BJ (cell line): ENCODE results near the gene KIFAP3. TPM values are rescaled to one million over a fixed set of nuclear protein-coding genes. Genes with fewer than 3 reads are reported as not detected.
"Not testable (repeated sequence)": the region's sequence is repeated elsewhere in the genome, so short reads cannot be mapped to it uniquely, and the experiment has no call there.

Source experiments
- CTCF ChIA-PET: fragments of 350-600 bp; formaldehyde crosslinking; extraction: SDS; loops from one replicate; lab custom pipeline; 2021; ENCODE audit warnings: antibody characterized with exemption, inconsistent platforms; lab: Yijun Ruan, JAX
- POLR2A ChIA-PET: fragments of 300-600 bp; sonication (Branson Sonifier 250); formaldehyde crosslinking; extraction: SDS; loops from one replicate; lab custom pipeline; 2021; ENCODE audit warnings: antibody characterized with exemption; lab: Charles Lee
- DNase-seq: peaks from one replicate; pipeline ENCODE4 v3.0.0-alpha.2; 2011; ENCODE audit warnings: low read depth
- H3K27me3 ChIP-seq: 2 replicates; pipeline ENCODE4 v1.6.0; 2011; ENCODE audit warnings: low read length; ENCODE audit not compliant: control insufficient read depth, insufficient read depth
- H3K36me3 ChIP-seq: 2 replicates; pipeline ENCODE4 v1.5.1; 2011; ENCODE audit warnings: low read length; ENCODE audit not compliant: control insufficient read depth, insufficient read depth
- H3K4me3 ChIP-seq: 2 replicates; pipeline ENCODE4 v1.5.1; 2011; ENCODE audit warnings: low read depth, mild to moderate bottlenecking, control low read depth, low read length
- CTCF ChIP-seq: IDR thresholded peaks from 2 replicates; pipeline ENCODE4 v1.5.1; 2011; ENCODE audit warnings: low read depth, mild to moderate bottlenecking, control low read depth, inconsistent platforms, low read length, moderate library complexity; ENCODE audit not compliant: insufficient read depth
- polyA plus RNA-seq: library from polyadenylated mRNA; depleted of rRNA; stranded (reverse); fragments of >200 nt; gene quantifications from 2 replicates; pipeline ENCODE4 v1.2.3, GENCODE V29; 2011

KIFAP3 gene
- polyA plus RNA-seq, 1 experiment: 6.1 TPM

GRCh38 chr1:170096806-170097340 is 22.4 kb upstream of the KIFAP3 start:
- H3K36me3 ChIP-seq: no peaks in the 10 kb centered on the region
- no peak overlapping the region for H3K4me3 ChIP-seq
- no peaks in the 10 kb centered on the region for H3K27me3 ChIP-seq
- no peak for DNase-seq
- CTCF ChIA-PET: interaction anchor here (1.6 kb wide), 1 partner anchor 28 kb away, joined by 3 read pairs; no protein-coding TSS in a partner anchor
- POLR2A ChIA-PET: no interaction called here
- no peak for TF ChIP-seq CTCF

GRCh38 chr1:170095976-170096748 is 21.7 kb upstream of the KIFAP3 start:
- DNase-seq: no peak

GRCh38 chr1:170094697-170095616 is 20.5 kb upstream of the KIFAP3 start:
- H3K4me3 ChIP-seq, CTCF ChIA-PET, H3K36me3 ChIP-seq, DNase-seq, H3K27me3 ChIP-seq: not testable (repeated sequence)
- POLR2A ChIA-PET: interaction anchor here (0.7 kb wide), 1 partner anchor 29 kb away, joined by 3 read pairs; no protein-coding TSS in a partner anchor

More at GRCh38 chr1:170095976-170096748, 21.7 kb upstream of the KIFAP3 start:
- CTCF ChIA-PET: interaction anchor here (1.6 kb wide), 1 partner anchor 28 kb away, joined by 3 read pairs; no protein-coding TSS in a partner anchor
- no peaks in the 10 kb centered on the region for H3K27me3 ChIP-seq
- POLR2A ChIA-PET: interaction anchor here (0.7 kb wide), 1 partner anchor 28 kb away, joined by 3 read pairs; no protein-coding TSS in a partner anchor
- no peak overlapping the region for H3K4me3 ChIP-seq
- H3K36me3 ChIP-seq: no peaks in the 10 kb centered on the region
- no peak for TF ChIP-seq CTCF

GRCh38 chr1:170086399-170087032 is 12.0 kb upstream of the KIFAP3 start:
- CTCF ChIA-PET: interaction anchor here (1.7 kb wide), 1 partner anchor 12 kb away, joined by 6 read pairs; the partner anchor contains the start of gene KIFAP3
- no peak for DNase-seq

More at GRCh38 chr1:170086399-170087032, 12.0 kb upstream of the KIFAP3 start:
- POLR2A ChIA-PET: no interaction called here
- no peak overlapping the region for H3K4me3 ChIP-seq
- TF ChIP-seq CTCF: no peak
- no peaks in the 10 kb centered on the region for H3K36me3 ChIP-seq
- no peaks in the 10 kb centered on the region for H3K27me3 ChIP-seq
